Osteoblast (primary cell): ENCODE data around the gene PLAGL1. TPM values are rescaled to one million over a fixed set of nuclear protein-coding genes. Genes with fewer than 3 reads are reported as not detected.
"Not testable (repeated sequence)": the region's sequence is repeated elsewhere in the genome, so short reads cannot be mapped to it uniquely, and the experiment has no call there.

Source experiments
- DNase-seq: peaks from one replicate; pipeline ENCODE4 v3.0.0; 2011; ENCODE audit warnings: low spot score, mixed read lengths; ENCODE audit not compliant: insufficient read length; ENCODE audit errors: missing footprints
- H2AFZ ChIP-seq: 2 replicates; pipeline ENCODE4 v1.6.0; 2011; ENCODE audit warnings: mild to moderate bottlenecking, low read length
- H3K27ac ChIP-seq: 2 replicates; pipeline ENCODE4 v1.5.1; 2011; ENCODE audit warnings: mild to moderate bottlenecking, low read depth, low read length, moderate library complexity
- H3K27me3 ChIP-seq: 2 replicates; pipeline ENCODE4 v1.6.0; 2012; ENCODE audit warnings: mild to moderate bottlenecking, control low read depth, inconsistent platforms, low read length, moderate library complexity; ENCODE audit not compliant: insufficient read depth
- H3K36me3 ChIP-seq: 2 replicates; pipeline ENCODE4 v1.5.1; 2011; ENCODE audit warnings: mild to moderate bottlenecking, low read length, control low read depth, moderate library complexity; ENCODE audit not compliant: insufficient read depth
- H3K4me1 ChIP-seq: 2 replicates; pipeline ENCODE4 v1.5.1; 2011; ENCODE audit warnings: mild to moderate bottlenecking, low read length, control low read depth, moderate library complexity; ENCODE audit not compliant: insufficient read depth
- H3K4me2 ChIP-seq: 2 replicates; pipeline ENCODE4 v1.6.0; 2011; ENCODE audit warnings: mild to moderate bottlenecking, low read length; ENCODE audit not compliant: insufficient read depth
- H3K4me3 ChIP-seq: fragments of 200-600 bp; sonication (generic); 3 replicates; pipeline ENCODE4 v1.5.1; 2012; ENCODE audit warnings: mild to moderate bottlenecking, low read length, inconsistent platforms; ENCODE audit not compliant: insufficient read depth
- H3K79me2 ChIP-seq: 2 replicates; pipeline ENCODE4 v1.6.0; 2012; ENCODE audit warnings: mild to moderate bottlenecking, low read length, control low read depth, inconsistent platforms; ENCODE audit not compliant: insufficient read depth
- H3K9me3 ChIP-seq: 2 replicates; pipeline ENCODE4 v1.5.1; 2011; ENCODE audit warnings: low read depth, low read length, control low read depth
- H4K20me1 ChIP-seq: 2 replicates; pipeline ENCODE4 v1.6.0; 2012; ENCODE audit warnings: mild to moderate bottlenecking, low read length, control low read depth; ENCODE audit not compliant: insufficient read depth
- total RNA-seq: library from RNA; depleted of rRNA; stranded (reverse); fragments of >200 nt; gene quantifications from 2 replicates; pipeline ENCODE4 v1.2.3, GENCODE V29; 2012
- TF ChIP-seq, protein P1 (sequence below): IDR thresholded peaks from 2 replicates; pipeline ENCODE4 v1.5.1; 2011; ENCODE audit warnings: mild to moderate bottlenecking, low read depth, low read length, moderate library complexity; ENCODE audit errors: extremely low read depth

The PLAGL1 gene
- total RNA-seq, 1 donor, result 16.6 TPM

DNA sequence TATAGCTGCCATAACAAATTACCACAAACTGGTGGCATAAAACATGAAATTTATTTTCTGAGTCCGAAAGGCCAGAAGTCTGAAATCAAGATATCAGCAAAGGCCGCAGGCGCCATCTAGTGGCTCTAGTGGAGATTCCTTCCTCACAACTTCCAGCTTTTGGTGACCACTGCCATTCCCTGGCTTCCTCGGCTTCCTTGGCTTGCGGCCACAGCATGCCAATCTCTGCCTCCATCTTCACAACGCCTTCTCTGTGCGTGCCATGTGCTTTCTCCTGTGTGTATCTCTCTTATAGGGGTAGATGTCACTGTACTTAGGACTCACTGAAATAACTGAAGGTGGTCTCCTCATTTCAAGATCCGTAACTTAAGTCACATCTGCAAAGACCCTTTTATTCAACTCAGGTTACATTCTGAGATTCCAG lies 5.4 kb upstream of the PLAGL1 start:
- H3K9me3 ChIP-seq, result no peaks in the 10 kb centered on the region
- H3K27ac ChIP-seq, result no peak overlapping the region
- peak; percentile 93 for DNase-seq
- no peaks in the 10 kb centered on the region for H3K79me2 ChIP-seq
- no peaks in the 10 kb centered on the region for H3K4me1 ChIP-seq
- no peak overlapping the region for H3K4me3 ChIP-seq
- H3K27me3 ChIP-seq, result no peaks in the 10 kb centered on the region
- no peak overlapping the region for H3K4me2 ChIP-seq
- H3K36me3 ChIP-seq, result no peaks in the 10 kb centered on the region
- H4K20me1 ChIP-seq, result no peaks in the 10 kb centered on the region
- no peak overlapping the region for H2AFZ ChIP-seq
- TF ChIP-seq, protein P1, sequence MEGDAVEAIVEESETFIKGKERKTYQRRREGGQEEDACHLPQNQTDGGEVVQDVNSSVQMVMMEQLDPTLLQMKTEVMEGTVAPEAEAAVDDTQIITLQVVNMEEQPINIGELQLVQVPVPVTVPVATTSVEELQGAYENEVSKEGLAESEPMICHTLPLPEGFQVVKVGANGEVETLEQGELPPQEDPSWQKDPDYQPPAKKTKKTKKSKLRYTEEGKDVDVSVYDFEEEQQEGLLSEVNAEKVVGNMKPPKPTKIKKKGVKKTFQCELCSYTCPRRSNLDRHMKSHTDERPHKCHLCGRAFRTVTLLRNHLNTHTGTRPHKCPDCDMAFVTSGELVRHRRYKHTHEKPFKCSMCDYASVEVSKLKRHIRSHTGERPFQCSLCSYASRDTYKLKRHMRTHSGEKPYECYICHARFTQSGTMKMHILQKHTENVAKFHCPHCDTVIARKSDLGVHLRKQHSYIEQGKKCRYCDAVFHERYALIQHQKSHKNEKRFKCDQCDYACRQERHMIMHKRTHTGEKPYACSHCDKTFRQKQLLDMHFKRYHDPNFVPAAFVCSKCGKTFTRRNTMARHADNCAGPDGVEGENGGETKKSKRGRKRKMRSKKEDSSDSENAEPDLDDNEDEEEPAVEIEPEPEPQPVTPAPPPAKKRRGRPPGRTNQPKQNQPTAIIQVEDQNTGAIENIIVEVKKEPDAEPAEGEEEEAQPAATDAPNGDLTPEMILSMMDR, result peak; percentile 95

DNA sequence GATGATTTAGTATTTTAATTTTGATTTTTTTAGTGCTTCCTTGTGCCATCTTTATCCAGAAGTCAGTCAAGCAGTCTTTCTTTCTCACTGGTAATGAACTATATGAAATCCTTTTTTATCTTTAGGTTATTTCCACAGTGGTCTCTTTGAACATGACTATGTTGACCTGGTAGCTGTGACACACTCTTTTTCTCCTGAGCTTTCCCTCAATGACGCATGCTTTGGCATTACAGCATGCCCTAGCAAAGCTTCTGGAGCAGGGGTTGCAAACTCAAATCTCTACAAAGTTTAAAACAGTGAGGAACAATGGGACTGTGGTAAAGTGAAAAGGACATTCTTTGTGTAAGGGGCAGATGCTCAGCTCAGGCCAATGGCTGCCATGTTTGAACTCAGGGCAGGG lies 4.5 kb upstream of the PLAGL1 start:
- Histone ChIP-seq H4K20me1 (no peaks in the 10 kb centered on the region), H3K27me3 (no peaks in the 10 kb centered on the region), H3K79me2 (no peaks in the 10 kb centered on the region), H3K27ac (no peak overlapping the region), H2AFZ (no peak overlapping the region), H3K4me3 (no peak overlapping the region), H3K4me1 (no peaks in the 10 kb centered on the region), H3K9me3 (no peaks in the 10 kb centered on the region), H3K36me3 (no peaks in the 10 kb centered on the region), H3K4me2 (no peak overlapping the region)
- DNase-seq, result peak; percentile 75
- TF ChIP-seq, protein P1, result no peak

DNA sequence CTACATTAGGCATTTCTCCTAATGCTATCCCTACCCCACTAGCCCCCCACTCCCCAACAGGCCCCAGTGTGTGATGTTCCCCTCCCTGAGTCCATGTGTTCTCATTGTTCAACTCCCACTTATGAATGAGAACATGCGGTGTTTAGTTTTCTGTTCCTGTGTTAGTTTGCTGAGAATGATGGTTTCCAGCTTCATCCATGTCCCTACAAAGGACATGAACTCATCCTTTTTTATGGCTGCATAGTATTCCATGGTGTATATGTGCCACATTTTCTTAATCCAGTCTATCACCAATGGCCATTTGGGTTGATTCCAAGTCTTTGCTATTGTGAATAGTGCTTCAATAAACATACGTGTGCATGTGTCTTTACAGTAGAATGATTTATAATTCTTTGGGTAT lies 1.6 kb upstream of the PLAGL1 start:
- H3K27me3 ChIP-seq, H4K20me1 ChIP-seq, DNase-seq, H3K4me2 ChIP-seq, H3K4me1 ChIP-seq, H3K27ac ChIP-seq, H3K36me3 ChIP-seq, H3K79me2 ChIP-seq, H2AFZ ChIP-seq, H3K9me3 ChIP-seq, H3K4me3 ChIP-seq: not testable (repeated sequence)

DNA sequence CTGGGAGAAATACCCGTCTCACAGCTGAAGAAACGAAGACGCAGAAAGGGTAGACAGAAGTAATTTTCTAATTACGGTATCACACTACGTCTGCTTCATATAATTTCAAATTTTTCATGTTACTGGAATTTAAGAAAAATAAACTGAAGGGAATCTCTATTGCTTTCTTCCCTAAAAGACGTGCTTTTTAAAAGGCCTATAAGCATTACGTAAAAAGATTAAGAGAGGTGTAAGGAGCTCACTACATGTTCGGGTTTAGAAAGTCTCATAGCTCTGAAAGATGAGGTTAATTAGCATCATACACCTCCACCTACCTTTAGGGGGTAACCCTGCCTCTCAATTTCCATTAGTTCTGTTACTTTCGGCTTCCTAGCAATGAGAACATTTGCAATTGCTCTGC lies 787 bp upstream of the PLAGL1 start:
- Histone ChIP-seq H2AFZ (peak overlapping the region; percentile 74), H3K4me2 (peak overlapping the region; percentile 75), H3K79me2 (peaks cover 15% of the 10 kb centered on the region), H3K27me3 (no peaks in the 10 kb centered on the region), H3K9me3 (no peaks in the 10 kb centered on the region), H4K20me1 (no peaks in the 10 kb centered on the region), H3K36me3 (no peaks in the 10 kb centered on the region), H3K4me1 (peaks cover 6% of the 10 kb centered on the region), H3K4me3 (peak overlapping the region; percentile 75), H3K27ac (no peak overlapping the region)
- TF ChIP-seq, protein P1, result no peak
- DNase-seq, result peak; percentile 68
